HUES48 (cell line): Measurements from ENCODE around the gene RFT1.

Experiments
- H3K27ac ChIP-seq: one replicate; pipeline ENCODE4 v1.7.0; 2013; ENCODE audit warnings: low read depth, low read length, inconsistent platforms
- H3K27me3 ChIP-seq: 2 replicates; pipeline ENCODE4 v1.6.1; 2013; ENCODE audit warnings: mild to moderate bottlenecking, low read length; ENCODE audit not compliant: control insufficient read depth, insufficient read depth
- H3K36me3 ChIP-seq: 2 replicates; pipeline ENCODE4 v1.6.1; 2013; ENCODE audit warnings: low read length; ENCODE audit not compliant: control insufficient read depth, insufficient read depth
- H3K4me1 ChIP-seq: 2 replicates; pipeline ENCODE4 v1.6.1; 2013; ENCODE audit warnings: mild to moderate bottlenecking, low read length; ENCODE audit not compliant: control insufficient read depth, insufficient read depth
- H3K4me3 ChIP-seq: 2 replicates; pipeline ENCODE4 v1.5.1; 2013; ENCODE audit warnings: mild to moderate bottlenecking, low read depth, low read length
- H3K9ac ChIP-seq: 2 replicates; pipeline ENCODE4 v1.6.1; 2013; ENCODE audit warnings: mild to moderate bottlenecking, low read depth, low read length, moderate library complexity
- H3K9me3 ChIP-seq: 2 replicates; pipeline ENCODE4 v1.6.1; 2013; ENCODE audit warnings: low read length; ENCODE audit not compliant: control insufficient read depth, insufficient read depth

RFT1 gene

DNA sequence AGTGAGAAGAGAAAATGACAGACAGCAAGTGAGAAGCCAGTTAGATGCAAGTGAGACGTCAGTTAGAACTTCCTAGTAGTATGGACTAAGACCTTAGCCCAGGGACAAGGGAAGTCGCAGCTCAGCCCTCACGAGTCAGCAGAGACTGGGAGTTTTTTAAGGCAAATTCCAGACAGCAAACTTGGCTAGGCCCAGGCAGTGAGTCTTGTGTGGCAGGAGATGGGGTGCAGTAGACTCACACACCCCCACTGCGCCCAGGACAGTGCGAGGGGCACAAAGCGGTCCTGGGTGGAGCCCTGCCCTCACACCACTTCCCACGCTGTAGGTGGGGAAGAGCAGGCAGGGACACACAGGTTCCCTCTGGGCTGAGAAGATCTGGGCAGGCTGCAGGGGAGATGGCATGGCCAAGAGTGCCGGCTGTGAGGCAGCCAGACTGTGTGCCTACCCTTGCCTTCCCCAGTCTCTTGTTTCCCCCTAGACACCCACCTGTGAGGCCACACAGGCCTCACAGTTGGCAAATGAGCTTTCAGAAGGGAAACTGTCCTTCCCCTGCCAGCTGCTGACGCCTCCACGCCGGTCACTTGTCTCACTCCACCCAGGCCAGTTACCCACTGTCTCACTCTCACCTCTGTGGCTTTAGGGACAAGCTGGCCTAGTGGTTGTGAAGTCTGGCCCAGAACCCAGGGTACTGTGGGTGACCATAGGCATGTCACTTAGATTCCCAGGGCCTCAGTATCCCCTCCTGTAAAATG is 17.1 kb upstream of the RFT1 start:
- H3K9ac ChIP-seq, result no peak overlapping the region
- no peak overlapping the region for H3K4me3 ChIP-seq
- H3K27me3 ChIP-seq, result no peaks in the 10 kb centered on the region
- no peak overlapping the region for H3K27ac ChIP-seq
- H3K9me3 ChIP-seq, result no peaks in the 10 kb centered on the region
- H3K4me1 ChIP-seq, result no peaks in the 10 kb centered on the region
- no peaks in the 10 kb centered on the region for H3K36me3 ChIP-seq

DNA sequence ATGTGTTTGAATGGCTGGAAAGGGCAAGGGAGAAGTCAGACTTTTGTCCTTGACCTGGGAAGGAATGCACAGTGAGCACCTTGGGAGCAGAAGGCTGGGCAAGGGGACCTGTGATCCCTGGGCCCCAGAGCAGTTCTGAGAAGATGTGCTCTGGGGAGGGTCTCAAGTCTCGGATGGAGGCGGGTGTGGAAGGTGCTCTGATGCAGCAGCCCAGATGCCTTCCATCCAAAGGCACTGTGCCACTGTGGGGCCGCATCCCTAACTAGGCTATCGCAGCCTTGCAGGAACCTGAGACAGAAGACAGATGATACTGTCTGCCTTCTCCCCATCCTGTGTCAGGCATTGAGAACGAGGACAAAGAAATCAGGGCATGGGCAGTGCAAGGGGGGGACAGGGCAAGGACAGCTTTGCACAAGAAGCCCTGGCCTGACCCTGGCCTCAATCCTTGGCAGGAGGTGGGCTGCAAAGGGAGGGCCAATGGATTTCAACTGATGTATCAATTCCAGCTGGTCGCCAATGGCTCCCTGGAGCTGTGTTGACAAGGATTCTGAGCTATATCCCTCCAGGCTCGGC is 16.2 kb upstream of the RFT1 start:
- H3K4me1 ChIP-seq, result no peaks in the 10 kb centered on the region
- no peak overlapping the region for H3K27ac ChIP-seq
- no peak overlapping the region for H3K9ac ChIP-seq
- H3K4me3 ChIP-seq, result no peak overlapping the region
- no peaks in the 10 kb centered on the region for H3K36me3 ChIP-seq
- H3K9me3 ChIP-seq, result no peaks in the 10 kb centered on the region
- no peaks in the 10 kb centered on the region for H3K27me3 ChIP-seq

DNA sequence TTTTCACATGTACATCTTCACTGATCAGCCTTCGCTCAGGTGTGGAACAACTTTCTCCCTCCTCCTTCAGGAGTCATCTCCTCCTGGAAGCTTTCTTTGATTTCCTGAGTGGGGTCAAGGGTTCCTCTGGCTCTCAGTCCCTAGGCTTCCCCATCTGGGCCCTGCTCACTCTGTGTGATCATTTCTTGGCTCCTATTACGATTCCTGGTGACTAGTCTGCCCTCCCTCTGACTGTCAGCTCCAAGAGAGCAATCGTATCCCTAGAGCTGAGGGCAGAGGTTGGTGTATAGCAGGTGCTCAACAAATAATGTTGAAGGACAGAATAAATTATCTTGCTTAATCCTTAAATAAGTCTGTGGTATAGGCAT is 15.5 kb upstream of the RFT1 start:
- Histone ChIP-seq H3K27me3 (no peaks in the 10 kb centered on the region), H3K4me1 (no peaks in the 10 kb centered on the region), H3K9ac (no peak overlapping the region), H3K9me3 (no peaks in the 10 kb centered on the region), H3K36me3 (no peaks in the 10 kb centered on the region), H3K4me3 (no peak overlapping the region), H3K27ac (no peak overlapping the region)

DNA sequence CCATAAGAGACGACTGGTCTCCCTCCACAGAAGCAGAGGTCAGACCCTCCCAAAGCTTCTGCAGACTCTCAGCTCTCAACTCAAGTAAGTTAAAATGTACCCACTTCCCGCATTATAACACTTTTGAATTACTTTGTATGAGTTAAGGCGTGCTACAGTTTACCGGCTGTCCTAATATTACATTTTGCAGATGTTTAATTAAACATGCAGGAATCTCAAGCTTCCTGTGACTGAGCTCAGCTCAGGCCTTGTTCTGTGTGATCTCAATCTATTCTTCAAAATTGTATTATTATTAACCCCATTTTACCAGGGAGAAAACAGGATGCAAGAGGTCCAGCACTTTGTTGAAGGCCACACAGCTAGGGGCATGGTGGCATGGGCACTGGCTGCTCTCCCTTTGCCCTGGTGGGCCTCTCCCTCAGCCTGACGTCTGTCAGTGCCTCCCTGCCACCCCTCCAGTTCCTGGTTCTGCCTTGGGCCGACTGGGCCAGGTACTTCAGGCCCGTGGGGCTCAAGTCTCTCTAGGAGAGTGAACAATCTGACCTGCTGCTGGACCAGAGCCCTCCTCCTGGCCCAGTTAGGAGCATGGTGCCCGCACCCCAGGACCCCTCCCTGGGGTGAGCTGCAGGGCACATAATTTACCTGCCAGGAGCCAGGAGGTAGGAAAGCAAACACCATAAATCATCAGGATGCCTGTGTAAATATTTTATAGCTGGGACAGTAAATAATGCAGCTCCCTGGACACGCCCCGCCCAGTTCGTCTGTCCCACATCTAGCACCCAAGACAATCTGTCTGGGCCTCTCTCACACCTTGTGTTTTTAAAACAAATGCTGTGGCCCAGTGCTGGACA is 14.9 kb upstream of the RFT1 start:
- H3K9me3 ChIP-seq, result no peaks in the 10 kb centered on the region
- no peak overlapping the region for H3K27ac ChIP-seq
- H3K4me1 ChIP-seq, result no peaks in the 10 kb centered on the region

DNA sequence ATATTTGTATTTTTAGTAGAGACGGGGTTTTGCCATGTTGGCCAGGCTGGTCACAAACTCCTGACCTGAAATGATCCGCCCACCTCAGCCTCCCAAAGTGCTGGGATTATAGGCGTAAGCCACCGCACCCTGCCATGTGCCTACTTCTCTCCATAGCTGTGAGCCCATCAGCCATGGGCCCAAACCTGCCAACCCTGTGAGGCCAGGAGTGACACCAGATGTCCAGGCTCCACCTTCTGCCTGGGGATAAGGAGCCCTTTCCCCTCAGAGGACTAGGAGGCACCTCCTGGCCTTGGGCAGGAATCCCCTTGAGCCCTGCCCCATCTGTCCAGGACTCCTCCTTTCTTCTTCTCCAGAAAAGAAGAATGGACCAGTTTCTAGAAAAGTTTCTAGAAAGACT is 14.2 kb upstream of the RFT1 start:
- no peak overlapping the region for H3K9ac ChIP-seq
- H3K9me3 ChIP-seq, result no peaks in the 10 kb centered on the region
- no peaks in the 10 kb centered on the region for H3K27me3 ChIP-seq
- no peak overlapping the region for H3K27ac ChIP-seq
- H3K36me3 ChIP-seq, result no peaks in the 10 kb centered on the region
- no peaks in the 10 kb centered on the region for H3K4me1 ChIP-seq
- H3K4me3 ChIP-seq, result no peak overlapping the region

More for the DNA sequence above, 14.9 kb upstream of the RFT1 start:
- Histone ChIP-seq H3K9ac (no peak overlapping the region), H3K36me3 (no peaks in the 10 kb centered on the region), H3K4me3 (no peak overlapping the region), H3K27me3 (no peaks in the 10 kb centered on the region)

DNA sequence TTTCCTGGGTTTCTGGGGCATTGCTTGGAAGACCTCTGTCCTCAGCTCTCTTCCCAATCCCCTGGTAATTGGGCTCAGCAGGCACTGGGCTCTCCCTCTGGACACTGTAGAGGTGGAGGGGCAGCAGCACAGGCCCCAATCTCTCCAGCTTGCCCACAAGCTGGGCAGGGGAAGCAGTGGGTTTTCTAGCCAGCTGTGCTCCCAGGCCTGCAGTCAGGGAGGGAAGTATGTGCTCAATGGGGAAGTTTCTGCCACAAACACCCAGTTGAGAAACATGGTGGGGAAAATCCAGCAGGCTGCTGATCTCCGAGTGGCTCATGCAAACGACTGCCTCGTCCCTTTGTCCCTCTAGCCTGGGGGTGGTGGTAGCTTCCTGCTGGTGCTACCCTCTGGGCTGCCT is 12.8 kb upstream of the RFT1 start:
- Histone ChIP-seq H3K36me3 (no peaks in the 10 kb centered on the region), H3K9ac (no peak overlapping the region), H3K4me1 (no peaks in the 10 kb centered on the region), H3K27me3 (no peaks in the 10 kb centered on the region), H3K4me3 (no peak overlapping the region), H3K9me3 (no peaks in the 10 kb centered on the region), H3K27ac (no peak overlapping the region)

DNA sequence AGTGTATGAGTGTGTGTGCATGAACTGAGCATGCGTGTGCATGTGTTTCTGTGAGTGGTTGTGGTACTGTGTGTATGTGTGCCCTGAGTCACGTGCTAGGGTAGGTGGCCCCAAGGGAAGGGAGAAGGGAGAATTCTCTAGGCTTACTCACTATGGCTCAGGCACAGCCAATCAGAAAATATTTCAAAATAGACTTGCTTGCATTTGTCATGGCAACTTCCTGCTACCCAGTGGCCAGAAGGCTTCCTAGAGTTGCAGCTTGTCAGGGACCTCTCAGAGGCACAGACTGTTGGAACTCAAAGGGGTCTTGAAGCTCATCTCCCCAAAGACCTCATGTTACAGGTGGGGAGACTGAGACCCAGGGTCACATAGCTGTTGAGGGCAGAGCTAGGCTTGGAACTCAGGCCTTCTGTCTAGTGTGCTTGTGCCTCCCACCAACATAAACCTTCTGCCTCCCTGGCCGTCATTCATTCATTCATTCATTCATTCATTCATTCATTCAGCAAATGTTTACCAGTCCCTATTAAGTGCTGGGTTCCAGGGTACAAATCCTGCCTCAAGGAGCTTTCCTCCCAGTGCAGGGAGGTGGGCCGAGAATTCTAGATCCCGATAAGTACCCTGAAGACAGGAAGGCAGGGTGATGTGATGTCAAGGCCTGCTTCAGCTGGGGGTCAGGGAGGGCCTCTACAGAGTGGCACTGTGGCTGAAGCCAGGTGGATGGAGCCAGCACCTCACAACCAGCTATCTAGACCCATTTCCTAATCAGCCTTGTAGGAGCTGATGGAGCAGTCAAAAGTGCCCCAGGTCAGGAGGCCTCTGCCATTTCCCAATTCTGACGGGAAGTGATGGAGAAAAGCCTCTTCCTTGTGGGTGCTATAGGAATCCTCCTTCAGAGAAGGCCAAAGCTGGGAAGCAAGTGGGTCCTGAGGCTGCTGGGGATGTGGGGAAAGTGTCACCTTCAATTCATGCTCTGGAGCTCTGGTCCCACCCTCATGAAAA is 10.9 kb upstream of the RFT1 start:
- Histone ChIP-seq H3K4me1 (no peaks in the 10 kb centered on the region), H3K36me3 (no peaks in the 10 kb centered on the region), H3K27me3 (no peaks in the 10 kb centered on the region), H3K9me3 (no peaks in the 10 kb centered on the region), H3K9ac (no peak overlapping the region), H3K27ac (no peak overlapping the region), H3K4me3 (no peak overlapping the region)

DNA sequence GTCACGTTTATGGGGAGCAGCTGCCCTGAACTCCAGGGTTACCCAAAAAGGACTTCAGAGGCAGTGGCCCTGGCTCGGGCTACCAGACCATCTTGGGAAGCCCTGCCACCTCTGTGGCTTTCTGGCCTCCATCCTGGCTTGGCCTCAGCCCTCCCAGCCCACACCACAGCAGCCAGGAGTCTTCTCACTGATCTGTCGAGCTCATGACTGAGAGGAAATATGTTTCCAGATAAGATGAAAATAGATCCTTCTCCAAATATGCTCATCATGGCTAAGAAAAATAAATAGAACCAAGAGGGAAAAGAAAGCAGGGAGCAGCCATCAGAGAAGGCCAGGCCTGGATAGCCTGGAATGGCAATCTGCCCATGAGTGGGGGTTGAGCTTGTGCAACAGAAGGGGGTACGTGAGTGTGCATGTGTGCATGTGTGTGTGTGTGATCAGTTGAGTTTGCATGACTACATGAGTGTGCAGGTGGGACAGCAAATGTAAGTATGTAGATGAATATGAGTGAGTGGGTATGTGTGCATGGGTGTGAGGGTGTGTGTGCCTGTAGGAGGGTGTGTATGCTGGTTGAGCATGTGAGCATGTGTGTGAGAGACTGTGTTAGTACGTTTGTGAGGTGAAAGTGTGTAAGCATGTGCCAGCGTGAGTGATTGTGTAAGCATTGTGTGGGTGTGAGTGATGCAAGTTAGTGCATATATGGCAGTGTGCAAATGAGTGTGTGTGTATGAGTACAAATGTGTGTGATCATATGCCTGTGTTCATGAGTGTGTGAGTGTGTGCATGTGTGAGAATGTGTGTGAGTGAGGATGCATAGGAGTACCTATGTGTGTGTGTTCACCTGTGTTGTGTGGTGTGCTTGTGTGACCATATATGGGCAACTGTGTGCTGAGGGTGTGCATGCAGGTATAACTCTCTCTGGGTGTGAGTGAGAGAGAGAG is 9.9 kb upstream of the RFT1 start:
- Histone ChIP-seq H3K36me3 (no peaks in the 10 kb centered on the region), H3K4me1 (no peaks in the 10 kb centered on the region), H3K4me3 (no peak overlapping the region), H3K27ac (no peak overlapping the region), H3K9ac (no peak overlapping the region), H3K27me3 (no peaks in the 10 kb centered on the region), H3K9me3 (no peaks in the 10 kb centered on the region)

DNA sequence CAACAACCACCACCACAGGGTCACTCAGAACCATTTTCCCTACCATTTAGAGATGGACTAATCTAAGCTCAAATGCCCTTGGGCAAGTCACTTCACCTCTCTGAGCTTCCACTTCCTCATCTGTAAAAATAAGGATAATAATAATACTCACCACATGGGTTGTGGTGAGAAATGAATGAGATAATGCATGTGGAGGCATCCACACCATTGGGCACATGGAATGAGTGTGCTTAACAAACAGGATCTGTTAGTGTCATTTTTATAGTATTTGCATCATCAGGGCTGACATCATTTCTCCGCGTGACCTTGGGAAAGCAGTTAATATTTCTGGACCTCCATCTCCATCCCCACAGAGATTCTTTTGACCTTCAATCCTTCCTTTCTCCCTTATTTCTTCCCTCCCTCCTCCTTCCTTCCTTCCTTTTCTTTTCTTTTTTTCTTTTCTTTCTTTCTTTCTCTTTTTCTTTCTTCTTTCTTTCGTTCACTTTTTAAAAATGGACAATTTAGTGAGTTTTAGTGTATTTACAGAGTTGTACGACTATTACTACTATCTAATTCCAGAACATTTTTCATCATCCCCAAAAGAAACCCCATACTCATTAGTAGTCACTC is 7.7 kb upstream of the RFT1 start:
- Histone ChIP-seq H3K9me3 (no peaks in the 10 kb centered on the region), H3K27me3 (no peaks in the 10 kb centered on the region), H3K9ac (no peak overlapping the region), H3K36me3 (no peaks in the 10 kb centered on the region), H3K4me3 (no peak overlapping the region), H3K27ac (no peak overlapping the region), H3K4me1 (no peaks in the 10 kb centered on the region)
